ENCODE data around the gene KIAA0825. TPM values are rescaled to one million over a fixed set of nuclear protein-coding genes. Genes with fewer than 3 reads are reported as not detected.

Gene KIAA0825
- total and polyA plus RNA-seq, 12 donors: 0.34 to 11.5 (median 3.1) TPM

DNA sequence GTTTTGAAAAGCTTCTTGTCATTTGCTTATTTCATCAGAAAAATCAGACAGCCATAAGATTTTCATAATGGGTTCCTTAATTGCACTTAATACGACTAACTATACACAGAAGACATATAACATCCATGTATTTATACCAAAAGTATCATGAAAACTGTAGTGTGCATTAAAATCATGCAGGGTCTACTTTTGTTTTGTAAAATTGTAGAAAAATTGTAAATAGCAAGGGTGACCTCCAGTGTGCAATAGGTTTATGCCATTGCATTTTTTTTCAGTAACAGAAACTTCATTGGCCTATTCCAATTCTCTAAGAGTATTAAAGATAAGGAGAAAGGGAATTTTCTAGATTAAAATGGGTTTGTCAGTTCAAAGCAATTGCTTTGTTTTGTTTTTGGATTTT lies 307.6 kb downstream of the KIAA0825 start:
- 85 to 96% (median 93%) methylated on average over 1 of the region's 1 CpG for WGBS, 4 donors

DNA sequence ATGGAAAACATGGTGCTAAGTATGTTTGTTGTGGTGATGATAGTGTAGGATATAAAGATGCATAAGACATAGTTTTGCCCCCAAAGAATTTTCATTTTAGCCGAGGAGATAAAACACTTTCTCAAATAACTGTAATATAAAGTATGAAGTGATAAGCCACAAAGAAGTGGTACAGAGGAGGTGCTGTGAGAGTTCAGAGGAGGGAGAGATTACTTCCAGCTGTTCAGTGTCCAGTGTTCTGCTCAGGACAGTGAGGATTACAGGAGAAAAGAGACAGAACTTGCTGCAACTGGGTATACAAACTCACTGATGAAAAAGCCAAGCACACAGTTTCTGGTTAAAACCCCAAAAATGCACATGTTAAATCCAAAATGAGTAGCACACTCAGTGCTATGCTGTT lies 309.3 kb downstream of the KIAA0825 start:
- no peak overlapping the region for H3K27ac ChIP-seq
- no peak overlapping the region for H3K4me3 ChIP-seq
- no peak for DNase-seq
- no peaks in the 10 kb centered on the region for H3K9me3 ChIP-seq (replicated peaks in 1 of 3)
- TF ChIP-seq POLR2A (IDR thresholded peaks at IDR 0.05): no peak
- TF ChIP-seq, protein P1, sequence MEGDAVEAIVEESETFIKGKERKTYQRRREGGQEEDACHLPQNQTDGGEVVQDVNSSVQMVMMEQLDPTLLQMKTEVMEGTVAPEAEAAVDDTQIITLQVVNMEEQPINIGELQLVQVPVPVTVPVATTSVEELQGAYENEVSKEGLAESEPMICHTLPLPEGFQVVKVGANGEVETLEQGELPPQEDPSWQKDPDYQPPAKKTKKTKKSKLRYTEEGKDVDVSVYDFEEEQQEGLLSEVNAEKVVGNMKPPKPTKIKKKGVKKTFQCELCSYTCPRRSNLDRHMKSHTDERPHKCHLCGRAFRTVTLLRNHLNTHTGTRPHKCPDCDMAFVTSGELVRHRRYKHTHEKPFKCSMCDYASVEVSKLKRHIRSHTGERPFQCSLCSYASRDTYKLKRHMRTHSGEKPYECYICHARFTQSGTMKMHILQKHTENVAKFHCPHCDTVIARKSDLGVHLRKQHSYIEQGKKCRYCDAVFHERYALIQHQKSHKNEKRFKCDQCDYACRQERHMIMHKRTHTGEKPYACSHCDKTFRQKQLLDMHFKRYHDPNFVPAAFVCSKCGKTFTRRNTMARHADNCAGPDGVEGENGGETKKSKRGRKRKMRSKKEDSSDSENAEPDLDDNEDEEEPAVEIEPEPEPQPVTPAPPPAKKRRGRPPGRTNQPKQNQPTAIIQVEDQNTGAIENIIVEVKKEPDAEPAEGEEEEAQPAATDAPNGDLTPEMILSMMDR (IDR thresholded peaks at IDR 0.05): no peak
- no peaks in the 10 kb centered on the region for H3K4me1 ChIP-seq (replicated peaks in 1 of 2)
- H3K27me3 ChIP-seq: no peaks in the 10 kb centered on the region
- WGBS, 4 donors: 74 to 85% (median 80%) methylated on average over 1 of the region's 1 CpG
- intact Hi-C loops (cut with DNase I): no loop called here
- H3K36me3 ChIP-seq (replicated peaks in 1 of 2): no peaks in the 10 kb centered on the region

More for the DNA sequence above, 307.6 kb downstream of the KIAA0825 start:
- no peak overlapping the region for H3K27ac ChIP-seq
- H3K9me3 ChIP-seq (replicated peaks in 1 of 3): no peaks in the 10 kb centered on the region
- no peaks in the 10 kb centered on the region for H3K4me1 ChIP-seq (replicated peaks in 1 of 2)
- H3K27me3 ChIP-seq: no peaks in the 10 kb centered on the region
- TF ChIP-seq POLR2A (IDR thresholded peaks at IDR 0.05): no peak
- TF ChIP-seq, protein P1 (IDR thresholded peaks at IDR 0.05): no peak
- H3K4me3 ChIP-seq: no peak overlapping the region
- no peak for DNase-seq
- H3K36me3 ChIP-seq (replicated peaks in 1 of 2): no peaks in the 10 kb centered on the region
- intact Hi-C loops (cut with DNase I): no loop called here

DNA sequence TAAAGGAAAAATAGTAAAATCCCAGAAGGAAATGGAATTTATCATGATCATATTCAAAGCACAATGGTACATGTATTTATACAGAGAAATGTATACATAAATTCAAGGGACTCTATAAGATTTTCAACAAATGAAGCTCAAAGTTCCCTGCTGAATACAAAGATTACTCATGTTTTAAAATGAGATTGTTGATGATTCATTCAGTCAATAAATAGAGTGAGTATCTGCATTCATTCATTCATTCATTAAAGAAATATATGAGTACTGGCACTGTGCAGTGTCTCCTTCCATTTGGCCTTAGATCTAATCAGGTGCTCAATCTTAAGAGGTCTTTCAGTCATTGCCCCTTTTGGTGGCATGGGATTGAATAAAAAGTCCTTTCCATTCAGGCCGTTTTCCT lies 310.0 kb downstream of the KIAA0825 start:
- no peaks in the 10 kb centered on the region for H3K4me1 ChIP-seq (replicated peaks in 1 of 2)
- H3K9me3 ChIP-seq (replicated peaks in 1 of 3): no peaks in the 10 kb centered on the region
- no peak overlapping the region for H3K4me3 ChIP-seq
- intact Hi-C loops (cut with DNase I): no loop called here
- no peak for TF ChIP-seq POLR2A (IDR thresholded peaks at IDR 0.05)
- TF ChIP-seq, protein P1 (IDR thresholded peaks at IDR 0.05): no peak
- H3K36me3 ChIP-seq (replicated peaks in 1 of 2): no peaks in the 10 kb centered on the region
- no peak for DNase-seq
- no peaks in the 10 kb centered on the region for H3K27me3 ChIP-seq
- 78 to 96% (median 87%) methylated on average over 1 of the region's 1 CpG for WGBS, 4 donors
- no peak overlapping the region for H3K27ac ChIP-seq

DNA sequence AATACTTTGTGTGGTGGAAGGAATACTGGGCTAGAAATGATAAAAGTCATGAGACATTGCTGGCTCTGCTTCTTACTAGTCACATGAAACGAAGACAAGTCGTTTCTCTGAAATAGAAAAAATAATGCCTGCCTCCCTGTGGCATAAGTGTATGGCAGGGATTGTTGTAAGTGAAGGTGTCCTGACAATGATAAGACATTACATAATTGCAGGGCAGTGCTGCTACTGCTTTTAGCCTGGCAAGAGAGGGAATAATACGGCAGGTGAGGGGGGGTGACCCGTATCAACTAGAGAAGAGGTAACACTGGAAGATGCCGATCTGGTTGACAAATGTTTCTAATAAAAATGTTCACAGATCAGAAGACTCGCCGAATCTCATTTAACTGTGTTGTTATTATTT lies 314.3 kb downstream of the KIAA0825 start:
- 91 to 94% (median 92%) methylated on average over 7 of the region's 7 CpGs for WGBS, 4 donors
- intact Hi-C loops (cut with DNase I): no loop called here
- Histone ChIP-seq H3K27me3 (no peaks in the 10 kb centered on the region), H3K36me3 (replicated peaks in 1 of 2) (no peaks in the 10 kb centered on the region), H3K4me1 (replicated peaks in 1 of 2) (no peaks in the 10 kb centered on the region), H3K27ac (no peak overlapping the region), H3K4me3 (no peak overlapping the region), H3K9me3 (replicated peaks in 1 of 3) (no peaks in the 10 kb centered on the region)
- DNase-seq: no peak
- TF ChIP-seq, protein P1 (IDR thresholded peaks at IDR 0.05): no peak
- TF ChIP-seq POLR2A (IDR thresholded peaks at IDR 0.05): no peak

Measured in adrenal gland (tissue), 12 donors.